T-helper 17 cell (primary cell): Measurements from ENCODE around the gene SPEM1. TPM values are rescaled to one million over a fixed set of nuclear protein-coding genes. Genes with fewer than 3 reads are reported as not detected.

Experiments used
- ATAC-seq: fragments of 150-1000 bp; cut with Tn5 transposase; 2 replicates; pipeline ENCODE4 v1.10.0; 2021; ENCODE audit warnings: mild to moderate bottlenecking, moderate library complexity
- DNase-seq, 3 donors: peaks; one replicate each; pipeline versions ENCODE4 v3.0.0 to v3.0.0-alpha.2; 2020 to 2021
- H3K9me3 ChIP-seq: one replicate; pipeline ENCODE4 v1.7.0; 2013; ENCODE audit warnings: low read length, mild to moderate bottlenecking; ENCODE audit not compliant: control insufficient read depth, poor library complexity, severe bottlenecking
- H3K27ac Mint-ChIP-seq: one replicate; pipeline ENCODE4 v1.8.0; 2022; ENCODE audit warnings: mild to moderate bottlenecking, moderate library complexity, mixed read lengths
- H3K27me3 Mint-ChIP-seq: one replicate; pipeline ENCODE4 v1.8.0; 2022; ENCODE audit warnings: mixed read lengths
- H3K36me3 Mint-ChIP-seq: one replicate; pipeline ENCODE4 v1.8.0; 2022; ENCODE audit warnings: low read depth, mixed read lengths
- H3K4me1 Mint-ChIP-seq: one replicate; pipeline ENCODE4 v1.8.0; 2022; ENCODE audit warnings: mild to moderate bottlenecking, mixed read lengths
- H3K4me3 Mint-ChIP-seq: one replicate; pipeline ENCODE4 v1.8.0; 2022; ENCODE audit warnings: mild to moderate bottlenecking, moderate library complexity, mixed read lengths
- total RNA-seq, 4 donors: library from RNA in 2 of 4; stranded (reverse) in 2 of 4; gene quantifications; one replicate each; pipeline ENCODE4 v1.2.3 and lab custom pipeline; 2022 to 2026

The SPEM1 gene, protein sequence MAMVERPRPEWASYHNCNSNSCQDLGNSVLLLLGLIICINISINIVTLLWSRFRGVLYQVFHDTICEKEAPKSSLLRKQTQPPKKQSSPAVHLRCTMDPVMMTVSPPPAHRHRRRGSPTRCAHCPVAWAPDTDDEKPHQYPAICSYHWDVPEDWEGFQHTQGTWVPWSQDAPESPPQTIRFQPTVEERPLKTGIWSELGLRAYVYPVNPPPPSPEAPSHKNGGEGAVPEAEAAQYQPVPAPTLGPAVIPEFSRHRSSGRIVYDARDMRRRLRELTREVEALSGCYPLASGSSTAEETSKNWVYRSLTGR
- total RNA-seq (not detected), total RNA-seq (lab: John Stamatoyannopoulos, UW) (0 reads per million in 2 donors)

DNA sequence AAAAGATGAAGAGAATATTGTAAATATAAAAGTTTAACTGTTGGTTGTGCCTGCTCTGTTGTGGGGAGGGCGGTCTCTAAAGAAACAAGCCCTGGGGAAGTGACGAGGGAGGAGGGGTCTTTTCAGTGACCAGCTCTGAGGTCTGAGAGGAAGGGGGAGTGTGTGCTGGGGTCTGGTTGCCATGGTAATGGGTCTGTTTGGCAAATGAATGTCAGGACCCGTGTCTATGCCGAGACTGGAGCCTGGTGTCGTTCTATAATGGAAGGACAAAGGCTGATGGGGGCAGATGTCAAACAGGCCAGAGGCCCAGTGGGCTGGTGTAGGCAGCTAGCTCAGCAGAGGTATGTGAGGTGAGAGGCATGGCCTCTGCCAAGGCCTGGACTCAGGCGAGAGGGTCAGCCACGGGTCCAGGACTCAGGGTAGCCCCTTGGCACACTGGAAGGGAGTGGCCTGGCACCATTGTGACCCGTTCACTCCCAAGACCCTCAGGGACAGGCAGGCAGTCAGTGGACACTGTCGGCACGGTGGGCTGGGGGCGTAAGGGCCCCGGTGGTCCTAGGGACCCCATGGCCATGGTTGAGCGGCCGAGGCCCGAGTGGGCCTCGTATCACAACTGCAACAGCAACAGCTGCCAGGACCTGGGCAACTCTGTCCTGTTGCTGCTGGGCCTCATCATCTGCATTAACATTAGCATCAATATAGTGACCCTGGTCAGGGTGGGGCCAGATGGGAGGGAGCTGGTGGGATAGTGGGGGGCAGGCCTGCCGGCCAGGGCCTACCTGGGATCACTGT lies at the start of gene SPEM1:
SPEM1 (plus strand) TSS at position 506 of the 792 bp plus-strand sequence; CDS start at position 567, 61 bp downstream.
- H3K4me3 Mint-ChIP-seq = no peak within 1 kb of the TSS
- no peak for ATAC-seq

DNA sequence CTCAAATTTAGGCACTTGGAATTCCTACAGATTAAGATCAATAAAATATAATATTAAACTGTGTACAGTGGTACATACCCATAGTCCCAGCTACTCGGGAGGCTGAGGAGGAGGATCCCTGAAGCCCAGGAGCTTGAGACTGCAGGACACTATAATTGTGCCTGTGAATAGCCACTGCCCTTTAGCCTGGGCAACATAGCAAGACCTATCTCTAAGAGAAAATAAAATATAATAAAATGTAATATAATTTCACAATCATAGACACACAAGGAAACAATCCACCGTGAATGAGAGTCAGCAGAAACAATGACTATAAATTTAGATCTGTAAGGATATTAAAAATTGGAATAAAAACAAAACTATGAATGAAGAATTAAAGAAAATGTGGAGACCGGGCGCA lies 49.3 kb upstream of the SPEM1 start:
- Mint-ChIP-seq H3K27ac (no peak overlapping the region), H3K4me1 (peaks cover 2% of the 10 kb centered on the region), H3K36me3 (no peaks in the 10 kb centered on the region), H3K4me3 (no peak overlapping the region), H3K27me3 (peaks cover 9% of the 10 kb centered on the region)
- no peak for DNase-seq
- H3K9me3 ChIP-seq = no peaks in the 10 kb centered on the region
- ATAC-seq = no peak

More for the DNA sequence above, at the start of gene SPEM1:
- H3K4me1 Mint-ChIP-seq = peaks cover 6% of the 10 kb centered on the region
- DNase-seq = no peak
- no peaks in the 10 kb centered on the region for H3K9me3 ChIP-seq
- peaks cover 6% of the 10 kb centered on the region for H3K27me3 Mint-ChIP-seq
- no peaks in the 10 kb centered on the region for H3K36me3 Mint-ChIP-seq
- H3K27ac Mint-ChIP-seq = no peak within 1 kb of the TSS

DNA sequence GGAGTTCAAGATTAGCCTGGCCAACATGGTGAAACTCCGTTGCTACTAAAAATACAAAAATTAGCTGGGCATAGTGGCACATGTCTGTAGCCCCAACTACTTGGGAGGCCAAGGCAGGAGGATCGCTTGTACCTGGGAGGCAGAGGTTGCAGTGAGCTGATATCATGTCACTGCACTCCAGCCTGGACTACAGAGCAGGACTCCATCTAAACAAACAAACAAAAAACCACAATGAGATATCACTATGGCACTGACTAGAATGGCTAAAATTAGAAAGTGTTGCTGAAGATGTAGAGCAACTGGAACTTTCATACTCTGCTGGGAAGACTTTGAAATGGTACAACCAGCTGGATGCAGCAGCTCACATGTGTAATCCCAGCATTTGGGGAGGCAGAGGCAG lies 45.8 kb upstream of the SPEM1 start:
- H3K4me1 Mint-ChIP-seq = peaks cover 2% of the 10 kb centered on the region
- peaks cover 14% of the 10 kb centered on the region for H3K27me3 Mint-ChIP-seq
- H3K4me3 Mint-ChIP-seq = no peak overlapping the region
- H3K27ac Mint-ChIP-seq = no peak overlapping the region
- DNase-seq = no peak
- no peaks in the 10 kb centered on the region for H3K9me3 ChIP-seq
- no peaks in the 10 kb centered on the region for H3K36me3 Mint-ChIP-seq
- no peak for ATAC-seq

DNA sequence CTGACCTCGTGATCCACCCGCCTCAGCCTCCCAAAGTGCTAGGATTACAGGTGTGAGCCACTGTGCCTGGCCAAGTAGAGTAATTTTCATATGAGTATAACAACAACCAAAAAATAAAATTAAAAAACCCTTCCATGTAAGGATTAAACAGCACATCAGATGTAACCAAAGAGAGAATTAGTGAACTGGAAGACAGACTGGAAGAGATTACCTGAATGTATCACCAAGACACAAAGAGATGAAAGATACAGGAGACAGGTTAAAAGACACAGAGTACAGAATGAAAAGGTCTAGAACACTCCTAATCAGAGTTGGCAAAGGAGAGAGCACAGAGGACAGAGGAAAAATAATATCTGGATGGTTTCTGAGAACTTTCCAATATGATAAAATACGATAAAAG lies 41.0 kb upstream of the SPEM1 start:
- ATAC-seq (no peak), DNase-seq (no peak)
- peaks cover 39% of the 10 kb centered on the region for H3K27me3 Mint-ChIP-seq
- no peaks in the 10 kb centered on the region for H3K9me3 ChIP-seq
- peaks cover 5% of the 10 kb centered on the region for H3K4me1 Mint-ChIP-seq
- peaks cover 3% of the 10 kb centered on the region for H3K36me3 Mint-ChIP-seq
- H3K4me3 Mint-ChIP-seq = no peak overlapping the region
- no peak overlapping the region for H3K27ac Mint-ChIP-seq

DNA sequence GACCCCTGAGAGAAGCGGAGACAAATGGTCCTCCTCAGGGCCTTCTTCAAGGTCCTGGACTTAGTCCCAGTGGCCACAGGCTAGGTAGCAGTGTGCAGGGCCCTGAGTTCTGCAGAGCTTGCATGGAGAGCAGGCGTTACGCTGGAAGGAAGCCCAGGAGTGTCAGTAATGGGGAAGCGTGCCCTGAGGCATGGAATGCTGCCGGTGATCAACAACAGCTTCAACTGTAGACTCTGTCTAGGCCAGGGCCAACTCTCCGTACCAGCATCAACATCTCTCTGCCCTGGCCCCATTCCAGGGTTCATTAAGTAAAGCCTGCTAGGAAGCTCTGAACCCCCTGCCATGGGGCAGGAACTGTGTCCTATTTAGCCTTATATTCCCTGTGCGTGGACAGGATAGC lies 39.8 kb upstream of the SPEM1 start:
- ATAC-seq (no peak), DNase-seq (no peak)
- peaks cover 3% of the 10 kb centered on the region for H3K36me3 Mint-ChIP-seq
- H3K4me3 Mint-ChIP-seq = no peak overlapping the region
- H3K27me3 Mint-ChIP-seq = peaks cover 39% of the 10 kb centered on the region
- H3K4me1 Mint-ChIP-seq = peaks cover 10% of the 10 kb centered on the region
- no peaks in the 10 kb centered on the region for H3K9me3 ChIP-seq
- no peak overlapping the region for H3K27ac Mint-ChIP-seq

DNA sequence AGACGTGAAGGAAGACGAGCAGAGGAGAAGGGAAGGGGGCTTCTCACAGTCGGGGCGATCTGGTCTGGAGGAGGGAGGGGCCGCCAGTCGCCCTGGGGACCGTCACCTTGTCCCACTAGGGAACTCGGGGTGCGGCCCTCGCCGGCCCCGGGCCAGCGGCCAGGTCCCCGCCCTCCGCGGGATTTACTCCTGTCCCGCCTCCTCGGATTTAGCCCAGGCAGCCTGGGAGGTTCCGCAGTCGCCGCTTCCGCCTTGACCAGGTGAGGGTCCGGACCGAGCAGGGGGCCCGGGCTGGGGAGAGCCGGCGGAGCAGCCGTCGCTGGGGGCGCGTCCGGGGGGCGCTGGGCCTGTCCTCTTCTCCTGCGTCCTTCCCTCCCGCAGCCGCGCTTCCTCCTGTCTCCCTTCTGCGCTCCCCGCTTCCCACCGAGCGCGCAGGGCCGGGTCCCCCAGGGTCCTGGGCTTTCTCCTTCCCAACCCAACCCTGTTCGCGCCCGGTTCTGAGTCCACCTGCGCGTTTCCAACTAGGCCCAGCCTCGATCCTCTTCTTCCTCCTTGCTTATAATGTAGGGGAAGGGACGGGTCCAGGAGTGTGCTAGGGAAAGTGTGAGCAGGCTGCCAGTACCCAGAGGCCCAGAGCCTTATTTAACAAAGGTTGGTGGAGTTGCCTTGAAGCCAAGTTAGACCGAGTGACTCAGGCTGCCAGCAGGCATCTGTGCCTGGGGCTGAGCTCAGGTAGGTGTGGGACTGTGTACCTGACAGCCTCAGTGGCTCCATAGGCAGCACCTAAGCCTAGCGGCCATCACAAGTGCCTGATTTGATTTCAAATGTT lies 39.1 kb upstream of the SPEM1 start, which contains the start of gene TNK1:
TNK1 (plus strand) TSS at position 235 of the 829 bp plus-strand sequence. CDS start 1,838 bp downstream, outside the sequence.
- ATAC-seq (no peak), DNase-seq (no peak)
- H3K27me3 Mint-ChIP-seq = peaks cover 39% of the 10 kb centered on the region
- no peak within 1 kb of the TSS for H3K27ac Mint-ChIP-seq
- H3K4me1 Mint-ChIP-seq = peaks cover 13% of the 10 kb centered on the region
- H3K36me3 Mint-ChIP-seq = peaks cover 6% of the 10 kb centered on the region
- no peak within 1 kb of the TSS for H3K4me3 Mint-ChIP-seq
- no peaks in the 10 kb centered on the region for H3K9me3 ChIP-seq

DNA sequence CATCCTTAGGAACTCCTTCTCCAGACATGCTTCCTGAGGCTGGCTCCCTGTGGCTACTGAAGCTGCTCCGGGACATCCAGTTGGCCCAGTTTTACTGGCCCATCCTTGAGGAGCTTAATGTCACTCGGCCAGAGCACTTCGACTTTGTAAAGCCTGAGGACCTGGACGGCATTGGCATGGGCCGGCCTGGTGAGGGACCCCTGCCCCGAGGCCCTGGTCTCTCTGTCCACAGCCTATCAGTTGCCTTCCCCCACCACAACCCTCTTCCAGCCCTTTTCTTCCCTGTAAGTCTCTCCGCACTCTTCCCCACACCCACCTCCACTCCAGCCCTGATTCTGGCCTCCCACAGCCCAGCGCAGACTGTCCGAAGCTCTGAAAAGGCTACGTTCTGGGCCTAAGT lies 37.2 kb upstream of the SPEM1 start:
- ATAC-seq (no peak), DNase-seq (no peak)
- Mint-ChIP-seq H3K4me1 (peaks cover 16% of the 10 kb centered on the region), H3K36me3 (peaks cover 6% of the 10 kb centered on the region), H3K4me3 (no peak overlapping the region), H3K27me3 (peaks cover 37% of the 10 kb centered on the region), H3K27ac (no peak overlapping the region)
- no peaks in the 10 kb centered on the region for H3K9me3 ChIP-seq

DNA sequence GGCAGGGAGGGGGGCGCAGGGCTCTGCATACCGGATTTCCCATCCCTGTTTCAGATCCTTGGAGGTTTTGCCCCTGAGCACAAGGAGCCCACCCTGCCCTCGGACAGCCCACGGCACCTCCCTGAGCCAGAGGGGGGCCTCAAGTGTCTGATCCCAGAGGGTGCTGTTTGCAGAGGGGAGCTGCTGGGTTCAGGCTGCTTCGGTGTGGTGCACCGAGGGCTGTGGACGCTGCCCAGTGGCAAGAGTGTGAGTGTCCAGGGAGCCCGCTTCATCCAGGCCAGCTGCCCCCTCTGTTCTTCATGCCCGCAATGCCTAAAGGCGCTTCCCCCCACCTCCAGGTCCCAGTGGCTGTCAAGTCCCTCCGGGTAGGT lies 36.8 kb upstream of the SPEM1 start:
- peaks cover 16% of the 10 kb centered on the region for H3K4me1 Mint-ChIP-seq
- ATAC-seq (no peak), DNase-seq (no peak)
- H3K27ac Mint-ChIP-seq = no peak overlapping the region
- H3K27me3 Mint-ChIP-seq = peaks cover 35% of the 10 kb centered on the region
- peak overlapping the region; percentile 85 for H3K4me3 Mint-ChIP-seq
- H3K36me3 Mint-ChIP-seq = peaks cover 6% of the 10 kb centered on the region
- H3K9me3 ChIP-seq = no peaks in the 10 kb centered on the region

DNA sequence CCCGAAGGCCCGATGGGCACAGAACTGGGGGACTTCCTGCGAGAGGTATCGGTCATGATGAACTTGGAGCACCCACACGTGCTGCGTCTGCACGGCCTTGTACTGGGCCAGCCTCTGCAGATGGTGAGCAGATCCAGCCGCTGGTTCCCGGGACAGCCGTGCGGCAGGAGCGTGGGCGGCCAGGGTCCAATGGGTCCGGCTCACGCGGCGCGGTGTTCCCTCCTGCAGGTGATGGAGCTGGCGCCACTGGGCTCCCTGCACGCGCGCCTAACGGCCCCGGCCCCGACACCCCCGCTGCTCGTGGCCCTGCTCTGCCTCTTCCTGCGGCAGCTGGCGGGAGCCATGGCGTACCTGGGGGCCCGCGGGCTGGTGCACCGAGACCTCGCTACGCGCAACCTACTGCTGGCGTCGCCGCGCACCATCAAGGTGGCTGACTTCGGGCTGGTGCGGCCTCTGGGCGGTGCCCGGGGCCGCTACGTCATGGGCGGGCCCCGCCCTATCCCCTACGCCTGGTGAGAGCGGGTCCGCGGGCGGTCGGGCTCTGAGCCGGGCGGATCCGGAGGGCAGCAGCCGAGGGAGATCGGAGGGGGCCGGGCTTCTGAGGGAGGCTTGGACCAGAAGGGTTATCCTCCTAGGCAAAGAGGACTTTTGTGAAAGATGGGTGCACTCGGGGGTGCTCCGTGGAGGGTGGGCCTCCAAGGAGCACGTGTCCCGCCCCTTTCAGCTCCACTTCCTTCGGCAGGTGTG lies 36.2 kb upstream of the SPEM1 start:
- peak; percentile 97 for ATAC-seq
- peak; percentile 66 to 76 (median 75) for DNase-seq
- peaks cover 35% of the 10 kb centered on the region for H3K27me3 Mint-ChIP-seq
- peak overlapping the region; percentile 86 for H3K27ac Mint-ChIP-seq
- peaks cover 6% of the 10 kb centered on the region for H3K36me3 Mint-ChIP-seq
- peak overlapping the region; percentile 85 for H3K4me3 Mint-ChIP-seq
- no peaks in the 10 kb centered on the region for H3K9me3 ChIP-seq
- H3K4me1 Mint-ChIP-seq = peaks cover 16% of the 10 kb centered on the region

DNA sequence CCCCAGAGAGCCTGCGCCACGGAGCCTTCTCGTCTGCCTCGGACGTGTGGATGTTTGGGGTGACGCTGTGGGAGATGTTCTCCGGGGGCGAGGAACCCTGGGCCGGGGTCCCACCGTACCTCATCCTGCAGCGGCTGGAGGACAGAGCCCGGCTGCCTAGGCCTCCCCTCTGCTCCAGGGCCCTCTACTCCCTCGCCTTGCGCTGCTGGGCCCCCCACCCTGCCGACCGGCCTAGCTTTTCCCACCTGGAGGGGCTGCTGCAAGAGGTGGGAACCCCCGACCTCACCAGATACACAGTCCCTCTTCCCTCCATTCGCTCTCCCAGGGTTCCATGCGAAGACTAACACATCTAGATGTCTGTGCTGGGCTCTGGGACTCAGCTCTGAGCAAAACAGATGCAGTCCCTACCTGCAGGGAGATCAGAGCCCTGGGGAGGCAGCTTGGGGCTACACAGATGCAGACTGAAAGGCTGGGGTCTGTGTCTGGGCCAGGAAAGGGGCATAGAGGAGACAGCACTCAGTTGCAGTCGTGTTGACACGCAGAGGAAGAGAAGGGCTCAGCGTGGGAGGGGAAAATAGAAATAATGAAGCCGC lies 35.5 kb upstream of the SPEM1 start:
- Mint-ChIP-seq H3K4me1 (peaks cover 16% of the 10 kb centered on the region), H3K27me3 (peaks cover 28% of the 10 kb centered on the region), H3K36me3 (peaks cover 6% of the 10 kb centered on the region), H3K27ac (peak overlapping the region; percentile 86), H3K4me3 (peak overlapping the region; percentile 85)
- DNase-seq (no peak), ATAC-seq (no peak)
- H3K9me3 ChIP-seq = no peaks in the 10 kb centered on the region

DNA sequence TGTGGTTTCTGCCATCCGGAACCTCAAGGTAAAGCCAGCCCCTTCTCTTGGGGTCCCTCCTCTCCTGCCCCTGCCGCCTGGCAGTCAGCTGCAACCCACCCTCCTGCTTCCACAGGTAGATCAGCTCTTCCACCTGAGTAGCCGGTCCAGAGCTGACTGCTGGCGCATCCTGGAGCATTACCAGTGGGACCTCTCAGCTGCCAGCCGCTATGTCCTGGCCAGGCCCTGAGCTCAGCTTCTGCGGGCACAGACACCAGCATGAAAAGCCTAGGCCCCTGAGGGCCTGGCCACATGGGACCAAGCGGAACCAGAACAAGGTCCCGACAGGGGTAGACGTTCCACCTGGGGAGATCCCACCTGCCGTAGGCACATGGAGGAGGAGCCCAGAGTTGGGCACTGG lies 31.3 kb upstream of the SPEM1 start:
- ATAC-seq (no peak), DNase-seq (no peak)
- H3K4me3 Mint-ChIP-seq = no peak overlapping the region
- H3K4me1 Mint-ChIP-seq = peaks cover 38% of the 10 kb centered on the region
- H3K9me3 ChIP-seq = no peaks in the 10 kb centered on the region
- no peak overlapping the region for H3K27ac Mint-ChIP-seq
- H3K36me3 Mint-ChIP-seq = peaks cover 5% of the 10 kb centered on the region
- no peaks in the 10 kb centered on the region for H3K27me3 Mint-ChIP-seq
